Erythroblast (primary cell): ENCODE results near the gene ZC2HC1B.

ENCODE experiments used
- DNase-seq, 2 experiments: peaks; one replicate each; lab custom pipeline; 2025; lab: John Stamatoyannopoulos, UW
- GATA1 ChIP-seq: IDR thresholded peaks from 2 replicates; pipeline ENCODE4 v1.6.1; 2011; ENCODE audit warnings: low read depth, mild to moderate bottlenecking, control low read depth, low read length, moderate library complexity
- POLR2A ChIP-seq: IDR thresholded peaks from 2 replicates; pipeline ENCODE4 v1.6.1; 2011; ENCODE audit warnings: mild to moderate bottlenecking, low read length

Gene ZC2HC1B, protein sequence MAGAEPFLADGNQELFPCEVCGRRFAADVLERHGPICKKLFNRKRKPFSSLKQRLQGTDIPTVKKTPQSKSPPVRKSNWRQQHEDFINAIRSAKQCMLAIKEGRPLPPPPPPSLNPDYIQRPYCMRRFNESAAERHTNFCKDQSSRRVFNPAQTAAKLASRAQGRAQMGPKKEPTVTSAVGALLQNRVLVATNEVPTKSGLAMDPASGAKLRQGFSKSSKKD

DNA sequence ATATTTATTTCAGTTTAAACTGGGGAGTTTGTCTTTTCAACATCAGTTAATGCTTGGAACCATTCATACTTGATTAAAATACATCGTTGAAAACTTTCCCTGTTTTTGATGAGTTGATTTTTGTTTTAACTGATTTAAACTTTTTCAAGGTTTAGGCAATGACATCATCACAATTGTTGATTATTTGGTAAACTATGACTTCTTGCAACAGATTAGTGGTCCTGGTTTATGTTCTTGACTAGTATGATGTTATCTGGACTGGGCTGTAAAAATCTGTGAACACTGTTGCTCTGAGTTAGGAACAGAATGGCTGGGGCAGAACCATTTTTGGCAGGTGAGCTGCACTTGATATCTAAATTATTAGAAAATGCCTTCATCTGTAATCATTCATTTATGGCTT lies at the start of gene ZC2HC1B:
TSS of gene ZC2HC1B (plus strand) at position 241 of the 400 bp plus-strand sequence. CDS start at position 307, 66 bp downstream.
- no peak for DNase-seq
- TF ChIP-seq GATA1, result no peak
- no peak for TF ChIP-seq POLR2A

DNA sequence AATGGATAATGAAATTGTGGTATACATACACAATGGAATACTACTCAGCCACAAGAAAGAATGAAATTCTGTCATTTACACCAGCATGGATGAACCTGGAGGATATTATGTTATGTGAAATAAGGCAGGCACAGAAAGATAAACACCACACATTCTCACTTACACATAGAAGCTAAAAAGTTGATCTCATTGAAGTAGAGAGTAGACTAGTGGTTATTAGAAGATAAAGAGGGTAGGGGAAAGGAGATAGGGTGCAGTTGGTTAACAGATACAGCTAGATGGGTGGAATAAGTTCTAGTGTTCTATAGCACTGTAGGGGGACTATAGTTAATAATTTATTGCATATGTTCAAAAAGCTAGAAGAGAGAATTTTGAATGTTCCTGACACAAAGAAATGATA lies 46.7 kb upstream of the ZC2HC1B start:
- peak; percentile 12 to 67 for DNase-seq
- TF ChIP-seq POLR2A (no peak), GATA1 (no peak)

DNA sequence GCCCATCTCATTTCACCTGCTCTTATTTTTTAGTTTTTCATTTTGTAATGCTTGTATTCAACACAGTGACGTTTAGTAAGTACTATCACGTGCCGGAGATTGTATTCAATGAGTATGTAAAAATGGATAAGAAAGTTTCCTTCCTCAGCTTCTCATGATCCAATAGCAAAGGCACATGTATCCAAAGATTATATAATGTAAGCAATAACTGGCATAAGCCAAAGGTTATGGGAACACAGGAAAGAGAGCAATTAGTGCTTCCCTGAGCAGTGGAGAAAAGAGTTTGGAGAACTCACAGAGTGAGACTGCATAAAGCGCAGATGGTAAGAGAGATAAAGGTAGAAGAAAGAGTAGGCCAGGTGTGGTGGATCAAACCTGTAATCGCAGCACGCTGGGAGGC lies 42.9 kb upstream of the ZC2HC1B start:
- no peak for DNase-seq
- TF ChIP-seq GATA1 (no peak), POLR2A (no peak)

DNA sequence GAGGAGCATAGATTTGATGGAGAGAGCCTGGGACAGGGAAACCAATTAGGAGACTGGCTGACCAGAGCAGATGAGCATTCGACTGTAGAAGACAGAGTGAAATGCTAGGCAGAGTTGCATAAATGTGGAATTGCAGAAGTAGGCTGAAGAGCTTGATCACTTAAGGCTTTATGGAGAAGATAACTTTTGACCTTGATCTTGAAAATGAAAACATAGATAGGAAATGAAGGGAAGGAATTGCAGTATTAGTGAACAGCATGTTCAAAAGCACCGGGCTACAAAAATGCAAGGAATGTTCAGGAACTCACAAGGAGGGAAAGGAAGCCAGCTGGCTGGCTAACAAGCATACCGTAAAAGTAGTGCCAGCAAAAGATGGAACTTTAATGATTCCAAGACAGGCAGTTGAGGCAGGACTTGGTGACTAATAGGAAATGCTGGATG lies 41.7 kb upstream of the ZC2HC1B start:
- DNase-seq, result no peak
- TF ChIP-seq POLR2A (no peak), GATA1 (no peak)

DNA sequence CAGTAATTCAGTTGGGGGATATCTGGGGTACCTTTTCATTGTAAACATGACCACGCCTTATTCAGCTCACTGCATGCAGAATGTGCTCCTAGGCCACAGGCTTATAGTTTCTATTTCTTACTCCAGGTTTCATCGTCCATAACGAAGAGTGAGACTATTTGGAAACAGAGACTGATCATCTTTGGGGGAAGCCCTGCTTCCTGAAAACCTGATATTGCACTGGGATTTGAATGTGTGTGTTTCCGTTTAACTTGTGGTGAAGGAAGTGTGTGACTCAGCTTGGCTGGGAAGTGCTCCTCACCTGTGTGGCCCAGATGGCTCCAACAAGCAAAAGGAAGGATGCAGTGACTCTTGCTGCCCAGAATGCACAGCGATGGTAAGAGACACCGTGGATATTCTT lies 40.7 kb upstream of the ZC2HC1B start:
- no peak for TF ChIP-seq GATA1
- TF ChIP-seq POLR2A, result no peak
- DNase-seq, result no peak

DNA sequence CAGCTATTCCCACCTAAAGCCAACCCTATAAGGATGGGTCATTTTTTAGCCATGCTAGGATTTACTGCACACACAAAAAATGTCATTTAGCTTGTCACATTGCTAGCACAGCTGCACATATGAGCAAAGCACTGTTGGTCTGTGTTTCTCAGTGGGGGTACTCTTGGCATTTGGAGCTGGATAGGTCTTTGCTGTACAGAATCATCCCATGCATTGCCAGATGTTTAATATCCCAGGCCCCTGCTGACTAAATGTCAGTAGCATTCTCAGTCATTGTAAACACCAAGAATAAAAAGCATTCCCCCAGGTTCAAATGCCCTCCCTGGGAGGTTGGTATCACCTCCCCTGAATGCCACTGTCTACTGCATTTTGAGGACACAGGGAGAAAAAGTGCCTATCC lies 35.7 kb upstream of the ZC2HC1B start:
- TF ChIP-seq POLR2A (no peak), GATA1 (no peak)
- DNase-seq, result no peak

DNA sequence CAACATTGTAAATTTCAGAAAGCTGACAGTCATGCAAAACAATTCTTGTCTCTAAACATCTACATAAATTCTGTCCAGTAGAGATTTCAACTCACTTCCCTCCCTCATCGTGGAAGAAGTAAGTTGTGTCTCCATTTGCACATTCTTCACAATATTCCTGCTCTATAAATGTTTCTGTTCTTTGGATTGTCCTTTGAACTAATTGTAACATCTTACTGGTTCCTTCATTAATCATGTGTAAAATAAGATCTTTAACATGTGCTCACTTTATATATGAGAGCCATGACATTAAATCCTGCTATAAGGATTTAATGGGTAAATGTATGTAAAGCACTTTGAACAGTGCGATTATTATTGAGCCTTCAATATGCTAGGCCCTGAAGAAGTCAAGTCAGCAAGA lies 28.1 kb upstream of the ZC2HC1B start:
- TF ChIP-seq GATA1, result no peak
- DNase-seq, result no peak

DNA sequence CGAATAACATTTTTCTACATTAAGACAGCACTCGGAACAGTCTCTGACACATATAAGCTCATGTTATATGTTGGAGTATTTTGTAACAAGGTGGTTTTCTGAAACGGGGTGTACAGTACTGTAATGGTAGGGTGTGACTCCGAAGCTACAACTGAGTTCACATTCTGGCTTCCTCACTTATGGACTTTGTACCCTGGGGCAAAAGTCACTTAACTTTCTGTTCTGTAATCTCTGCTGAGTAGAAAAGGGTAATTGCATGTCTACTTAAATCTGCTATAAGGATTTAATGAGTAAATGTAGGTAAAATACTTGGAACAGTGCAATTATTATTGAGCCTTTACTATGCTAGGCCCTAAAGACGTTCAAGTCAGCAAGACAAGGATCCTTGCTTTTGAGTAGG lies 25.9 kb upstream of the ZC2HC1B start:
- TF ChIP-seq POLR2A, result no peak
- no peak for TF ChIP-seq GATA1
- peak in 1 of 2 experiments; percentile 8 for DNase-seq

DNA sequence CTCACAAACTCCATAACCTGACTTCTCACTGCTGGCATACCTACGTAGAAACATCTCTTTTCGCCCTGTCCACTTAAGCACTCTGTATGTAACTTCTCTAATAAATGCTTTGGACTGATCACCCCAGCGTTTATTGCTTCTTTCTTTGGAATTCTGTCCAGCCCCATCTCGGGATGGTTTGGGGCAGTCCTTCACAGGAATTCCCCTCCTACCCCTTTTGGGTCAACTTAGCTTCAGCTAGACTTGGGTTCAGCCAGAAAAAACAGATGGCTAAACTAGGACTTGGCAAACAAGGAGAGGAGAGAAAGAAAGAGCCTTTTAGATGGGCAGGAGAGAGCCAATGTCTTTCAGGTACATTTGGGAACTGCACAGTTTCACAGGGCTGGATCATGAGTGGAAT lies 25.1 kb upstream of the ZC2HC1B start:
- TF ChIP-seq POLR2A (no peak), GATA1 (no peak)
- no peak for DNase-seq

DNA sequence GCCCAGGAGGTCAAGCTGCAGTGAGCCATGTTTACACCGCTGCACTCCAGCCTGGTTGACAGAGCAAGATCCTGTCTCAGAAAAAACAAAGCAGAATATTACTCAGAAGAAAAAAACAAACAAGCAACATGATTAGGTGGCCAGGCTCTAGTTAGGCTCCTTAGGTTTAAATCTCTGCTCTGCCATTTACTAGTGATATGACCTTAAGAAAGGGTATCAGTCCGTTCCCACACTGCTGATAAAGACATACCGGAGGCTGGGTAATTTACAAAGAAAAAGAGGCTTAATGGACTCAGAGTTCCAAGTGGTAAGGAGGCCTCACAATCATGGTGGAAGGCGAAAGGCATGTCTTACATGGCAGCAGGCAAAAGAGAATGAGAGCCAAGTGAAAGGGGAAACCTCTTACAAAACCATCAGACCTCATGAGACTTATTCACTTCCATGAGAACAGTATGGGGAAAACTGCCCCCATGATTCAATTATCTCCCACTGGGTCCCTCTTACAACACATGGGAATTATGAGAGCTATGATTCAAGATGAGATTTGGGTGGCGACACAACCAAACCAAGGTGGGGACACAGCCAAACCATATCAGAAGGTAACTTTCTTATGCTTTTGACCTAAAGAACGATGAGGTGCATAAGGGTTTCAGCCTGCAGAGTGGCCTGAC lies 23.5 kb upstream of the ZC2HC1B start:
- DNase-seq, result peak in 1 of 2 experiments; percentile 7
- TF ChIP-seq POLR2A (no peak), GATA1 (no peak)

DNA sequence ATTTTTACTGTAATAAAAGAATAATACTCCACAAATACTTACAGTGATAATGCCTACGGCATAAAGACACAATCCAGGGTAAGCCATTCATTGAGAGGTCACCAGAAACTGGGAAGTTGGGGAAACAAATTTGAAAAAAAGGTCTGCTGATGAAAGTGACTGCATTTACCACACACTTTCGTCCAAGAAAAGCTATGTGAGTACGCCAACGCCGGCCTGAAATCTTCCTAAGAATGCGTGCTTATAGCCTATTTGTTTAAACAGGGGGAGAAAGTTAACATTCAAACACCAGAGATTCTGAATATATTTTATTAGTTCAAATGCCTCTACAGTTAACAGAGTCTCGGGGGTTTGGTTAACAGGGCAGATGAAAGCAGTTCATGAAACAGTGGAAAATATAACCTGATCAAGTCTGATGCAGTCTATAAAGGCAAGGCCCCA lies 21.8 kb upstream of the ZC2HC1B start:
- TF ChIP-seq GATA1, result no peak
- no peak for TF ChIP-seq POLR2A
- DNase-seq, result no peak

DNA sequence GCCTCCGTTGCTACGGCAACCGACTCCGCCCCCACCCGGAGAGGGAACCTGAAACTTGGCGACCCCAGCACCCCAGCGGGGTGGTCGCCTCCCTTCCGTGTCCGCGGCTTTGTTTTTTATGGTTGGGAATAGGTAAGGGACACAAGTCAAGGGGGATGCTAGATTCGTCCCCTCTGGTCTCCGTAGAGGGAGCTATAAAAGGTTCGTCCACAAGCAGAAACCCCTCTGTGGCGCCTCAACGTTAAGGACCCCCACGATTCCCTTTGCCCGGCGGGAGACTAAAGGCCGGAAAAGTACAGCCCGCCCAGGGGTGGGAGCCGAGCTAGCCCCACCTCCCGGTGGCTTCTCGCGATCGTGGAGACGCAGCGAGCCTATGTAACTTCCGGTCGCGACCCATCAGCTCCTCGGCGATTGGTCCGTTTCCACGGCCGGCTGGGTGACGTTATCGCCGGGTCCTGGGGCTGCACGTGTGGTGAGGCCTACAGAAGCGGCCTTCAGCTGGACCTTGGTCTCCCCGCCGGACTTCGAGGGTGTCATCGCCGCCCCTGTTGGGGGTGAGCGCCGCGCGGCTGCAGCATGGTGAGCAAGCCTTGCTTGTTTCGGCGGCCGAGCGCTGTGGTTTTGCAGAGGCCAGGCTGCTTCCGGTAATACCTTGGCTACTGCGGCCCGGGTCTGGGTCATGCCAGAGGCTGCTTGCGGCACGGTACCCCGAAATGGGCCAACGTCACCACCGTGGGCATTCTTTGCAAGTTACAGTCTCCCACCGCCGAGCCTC lies 21.2 kb upstream of the ZC2HC1B start, which contains the start of gene LTV1:
TSS of gene LTV1 (plus strand) at position 437 of the 775 bp plus-strand sequence. CDS start at position 577, 140 bp downstream.
- peak; percentile 97 for DNase-seq
- TF ChIP-seq POLR2A, result peak; percentile 93
- no peak for TF ChIP-seq GATA1

DNA sequence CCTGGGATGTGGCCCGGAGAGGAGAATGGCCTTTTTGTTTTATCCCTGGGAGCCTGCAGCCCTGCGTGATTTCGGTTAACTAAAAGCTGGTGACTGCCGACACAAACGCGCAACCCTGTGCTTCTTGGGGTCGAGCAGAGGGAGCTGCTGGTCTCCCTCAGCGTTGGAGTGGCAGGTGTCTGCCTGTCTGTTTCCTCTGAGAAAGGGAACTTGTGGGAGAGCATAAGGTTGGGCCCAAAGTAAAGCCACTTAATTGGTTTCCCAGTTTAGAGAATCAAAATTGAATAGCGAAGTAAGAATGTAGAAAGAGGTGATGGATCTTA lies 20.6 kb upstream of the ZC2HC1B start:
- no peak for TF ChIP-seq GATA1
- no peak for TF ChIP-seq POLR2A
- DNase-seq, result no peak

DNA sequence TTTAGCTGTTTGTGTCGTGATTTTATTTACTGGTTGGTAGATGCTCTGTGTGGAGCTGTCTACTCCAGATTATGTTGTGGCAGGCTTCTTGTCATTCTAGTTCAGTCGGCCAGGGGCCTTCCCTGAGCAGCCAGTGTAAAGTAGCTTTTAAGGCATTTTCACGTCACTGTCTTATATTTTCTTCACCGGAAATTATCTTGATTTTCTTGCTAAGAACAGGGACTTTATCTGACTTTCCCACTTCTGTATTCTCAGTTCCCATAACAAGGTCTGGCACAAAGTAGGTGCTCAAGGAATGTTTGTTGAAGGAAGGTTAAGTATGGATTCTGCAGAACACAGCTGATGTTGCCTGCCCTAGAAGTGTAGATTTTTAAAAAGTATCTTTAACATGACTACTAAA lies 20.3 kb upstream of the ZC2HC1B start:
- TF ChIP-seq POLR2A, result no peak
- TF ChIP-seq GATA1, result no peak
- peak; percentile 52 for DNase-seq
